K562 (cell line): ENCODE results near the gene MITF. TPM values are rescaled to one million over a fixed set of nuclear protein-coding genes. Genes with fewer than 3 reads are reported as not detected.

Experiments used
- ATAC-seq: fragments of 200-7000 bp; cut with Tn5 transposase; 3 replicates; pipeline ENCODE4 v1.9.1; 2020; ENCODE audit warnings: moderate library complexity
- BruUV-seq: library from RNA; stranded (reverse); fragments of 400-500 nt; replicated peaks from 2 replicates; lab custom pipeline; 2021; lab: Mats Ljungman, UMichigan
- CTCF ChIA-PET: fragments of 300-600 bp; formaldehyde crosslinking; extraction: SDS; loops from one replicate; lab custom pipeline; 2021; ENCODE audit warnings: low intra/inter-chr PET ratio; lab: Yijun Ruan, JAX
- POLR2A ChIA-PET: fragments of 300-600, 350-650 bp; sonication (Branson Sonifier 250); formaldehyde crosslinking; extraction: SDS; loops from one replicate; lab custom pipeline; 2021; ENCODE audit warnings: antibody characterized with exemption, inconsistent platforms; lab: Yijun Ruan, JAX
- DNase-seq, 4 experiments: peaks; one replicate each; pipeline versions ENCODE4 v3.0.0 to v3.0.0-alpha.2; 2011 to 2018; ENCODE audit warnings: low spot score in 3 of 4, mixed read lengths in 3 of 4; ENCODE audit errors: extremely low read depth in 1 of 4
- FAIRE-seq: peaks from 2 replicates; lab custom pipeline; 2011; peaks lifted over from hg19 to GRCh38; lab: Jason Lieb, UNC
- H2AFZ ChIP-seq: 2 replicates; pipeline ENCODE4 v1.6.0; 2011; ENCODE audit warnings: low read depth, low read length, control low read depth, inconsistent platforms
- H3K27ac ChIP-seq: fragments of 200-600 bp; 3 replicates; pipeline ENCODE4 v1.8.0; 2011; ENCODE audit warnings: low read depth, mild to moderate bottlenecking, control low read depth, inconsistent platforms, low read length, moderate library complexity, mixed read lengths; ENCODE audit errors: extremely low read depth
- H3K27me3 ChIP-seq, 2 experiments: fragments of 300-600 bp in 1 of 2; 2 replicates in 1 of 2; 3 replicates in 1 of 2; pipeline versions ENCODE4 v1.6.0 to v1.8.0; 2011; ENCODE audit warnings: inconsistent platforms in 2 of 2, low read length in 2 of 2, mild to moderate bottlenecking in 1 of 2, mixed read lengths in 1 of 2, moderate library complexity in 1 of 2; ENCODE audit not compliant: control insufficient read depth in 2 of 2, insufficient read depth in 2 of 2
- H3K36me3 ChIP-seq: fragments of 300-600 bp; 3 replicates; pipeline ENCODE4 v1.8.0; 2011; ENCODE audit warnings: mild to moderate bottlenecking, low read length, inconsistent platforms; ENCODE audit not compliant: control insufficient read depth, insufficient read depth
- H3K4me1 ChIP-seq, 2 experiments: fragments of 200-600 bp in 1 of 2; replicated peaks in 1 of 2; 2 replicates in 1 of 2; 3 replicates in 1 of 2; pipeline versions ENCODE4 v1.5.1 to v1.8.0; 2011; ENCODE audit warnings: inconsistent platforms in 2 of 2, low read length in 2 of 2, mild to moderate bottlenecking in 1 of 2, mixed read lengths in 1 of 2, moderate library complexity in 1 of 2; ENCODE audit not compliant: control insufficient read depth in 2 of 2, insufficient read depth in 2 of 2
- H3K4me2 ChIP-seq: 2 replicates; pipeline ENCODE4 v1.6.1; 2011; ENCODE audit warnings: low read length, control low read depth, inconsistent platforms, mixed read lengths; ENCODE audit not compliant: insufficient read depth
- H3K4me3 ChIP-seq: fragments of 200-600 bp; sonication (generic), shearing (Covaris generic); 2 replicates; pipeline ENCODE4 v1.5.1; 2016; ENCODE audit warnings: control low read depth, inconsistent platforms
- H3K79me2 ChIP-seq: fragments of 200-600 bp; 3 replicates; pipeline ENCODE4 v1.8.0; 2011; ENCODE audit warnings: low read length, inconsistent platforms; ENCODE audit not compliant: control insufficient read depth, insufficient read depth
- H3K9ac ChIP-seq, 2 experiments: 2 replicates each; pipeline versions ENCODE4 v1.6.0 to v1.6.1; 2011; ENCODE audit warnings: low read depth in 2 of 2, low read length in 2 of 2, control low read depth in 1 of 2, inconsistent platforms in 1 of 2, mild to moderate bottlenecking in 1 of 2, mixed read lengths in 1 of 2; ENCODE audit not compliant: insufficient read depth in 1 of 2
- H3K9me1 ChIP-seq: one replicate; pipeline ENCODE4 v1.6.0; 2011; ENCODE audit warnings: inconsistent platforms, mild to moderate bottlenecking, low read length, moderate library complexity; ENCODE audit not compliant: control insufficient read depth, insufficient read depth
- H3K9me3 ChIP-seq: replicated peaks from 2 replicates; pipeline ENCODE4 v1.5.1; 2011; ENCODE audit warnings: low read depth, low read length, inconsistent platforms; ENCODE audit not compliant: control insufficient read depth, insufficient read depth
- H4K20me1 ChIP-seq: replicated peaks from 2 replicates; pipeline ENCODE4 v1.6.1; 2011; ENCODE audit warnings: low read length, inconsistent platforms, mixed read lengths; ENCODE audit not compliant: control insufficient read depth, insufficient read depth
- CBX5 ChIP-seq: IDR thresholded peaks from 2 replicates; pipeline ENCODE4 v1.6.1; 2014; ENCODE audit warnings: low read depth, borderline replicate concordance
- HMBOX1 ChIP-seq: sonication (generic); IDR thresholded peaks from 2 replicates; pipeline ENCODE4 v1.6.1; 2016
- MCM2 ChIP-seq: fragments of 450-650 bp; IDR thresholded peaks from 2 replicates; pipeline ENCODE4 v1.6.1; 2017; ENCODE audit warnings: low read depth, mild to moderate bottlenecking
- MTF1 ChIP-seq: fragments of 250-450 bp; sonication (Bioruptor Pico); IDR thresholded peaks from 2 replicates; pipeline ENCODE4 v1.9.0; 2021; ENCODE audit warnings: moderate library complexity, mild to moderate bottlenecking, inconsistent platforms, borderline replicate concordance
- NCOA4 ChIP-seq: fragments of 450-650 bp; IDR thresholded peaks from 2 replicates; pipeline ENCODE4 v1.6.1; 2018; ENCODE audit warnings: mild to moderate bottlenecking; ENCODE audit not compliant: partially characterized antibody
- RNF219 ChIP-seq: fragments of 250-450 bp; sonication (Bioruptor Pico); IDR thresholded peaks from 2 replicates; pipeline ENCODE4 v1.5.0; 2022; ENCODE audit warnings: mild to moderate bottlenecking
- SFPQ ChIP-seq: fragments of 200-400 bp; formaldehyde crosslinking; IDR thresholded peaks from 2 replicates; pipeline ENCODE4 v1.6.1; 2017; ENCODE audit warnings: mild to moderate bottlenecking, low read depth, low read length, moderate library complexity
- SRSF9 ChIP-seq: fragments of 200-400 bp; formaldehyde crosslinking; IDR thresholded peaks from 2 replicates; pipeline ENCODE4 v1.6.1; 2017; ENCODE audit warnings: low read depth, low read length, borderline replicate concordance
- WGBS: fragments of 100-300 bp; shearing (Covaris generic); methylation state at CpG from one replicate; pipeline ENCODE4 v1.1.6; 2016; ENCODE audit warnings: low coverage, mixed read lengths; ENCODE audit not compliant: insufficient coverage; ENCODE audit errors: missing lambda C conversion rate; 5-methylcytosine and 5-hydroxymethylcytosine counted together
- in situ Hi-C: fragments of 300-500 bp; cut with MboI; formaldehyde crosslinking; loops from 4 replicates; pipeline ENCODE4 v1.15.0; 2018; ENCODE audit warnings: inconsistent platforms, mixed read lengths
- intact Hi-C: fragments of 100-400 bp; cut with micrococcal nuclease; formaldehyde crosslinking; loops from 2 replicates; pipeline ENCODE4 v1.14.2; 2022
- polyA plus RNA-seq, 8 experiments: library from polyadenylated mRNA; depleted of rRNA in 4 of 8; stranded (reverse) in 5 of 8; unstranded in 3 of 8; fragments of >200 nt; fragmentation: Nextera tagmentation in 2 of 8; fragmentation: Illumina TruSeq in 1 of 8; extraction: Ambion mirVana in 2 of 8; extraction: Trizol in 1 of 8; gene quantifications; 2 replicates each; pipeline versions ENCODE4 v1.2.1 to v1.2.3, GENCODE V29; 2011 to 2014; ENCODE audit warnings: inconsistent platforms in 1 of 8, missing spikeins in 1 of 8
- total RNA-seq, 7 experiments: library from RNA; depleted of rRNA in 6 of 7; stranded (reverse); fragments of >200 nt in 6 of 7; fragmentation: Illumina TruSeq in 2 of 7; extraction: Trizol in 2 of 7; gene quantifications; 2 replicates each; pipeline versions ENCODE4 v1.2.1 to v1.2.3, GENCODE V29; 2011 to 2021; ENCODE audit warnings: low replicate concordance in 1 of 7

MITF gene
- total and polyA plus RNA-seq, 9 of the 15 experiments (the other 6 are each of a cell fraction or from before 2014, with no cell fraction given), result 5.6 to 14.9 (median 11.1) TPM

GRCh38 chr3:69762768-69763229, 23.5 kb downstream of the MITF start:
- in situ Hi-C loops, result no loop called here
- H3K9me1 ChIP-seq, result no peaks in the 10 kb centered on the region
- peaks cover 81% of the 10 kb centered on the region for H3K79me2 ChIP-seq
- no peak overlapping the region for H3K27ac ChIP-seq
- ChIA-PET CTCF (no interaction called here), POLR2A (no interaction called here)
- H3K4me2 ChIP-seq, result no peak overlapping the region
- no peak overlapping the region for H3K4me3 ChIP-seq
- intact Hi-C loops, result no loop called here
- 8% methylated on average over 1 of the region's 1 CpG for whole genome bisulfite sequencing
- H2AFZ ChIP-seq, result no peak overlapping the region
- no peak for FAIRE-seq
- peaks cover 8 to 46% of the 10 kb centered on the region in 2 experiments for H3K4me1 ChIP-seq
- no peaks in the 10 kb centered on the region for H3K9me3 ChIP-seq
- TF ChIP-seq HMBOX1, result peak; percentile 11; the same call in 1 of the 2 replicates
- no peak for TF ChIP-seq MCM2
- TF ChIP-seq, all 486 proteins: peak for 1
- H3K27me3 ChIP-seq, result no peaks in the 10 kb centered on the region
- no peak for DNase-seq
- no peak overlapping the region for H3K9ac ChIP-seq
- no peaks in the 10 kb centered on the region for H3K36me3 ChIP-seq
- ATAC-seq, result no peak
- no TSS peak for BruUV-seq
- H4K20me1 ChIP-seq, result no peaks in the 10 kb centered on the region; the same call in 1 of the 2 replicates

- Histone ChIP-seq H3K9me1 (no peaks in the 10 kb centered on the region), H3K9me3 (no peaks in the 10 kb centered on the region), H3K79me2 (peaks cover 80% of the 10 kb centered on the region), H3K4me1 (peaks cover 8 to 46% of the 10 kb centered on the region in 2 experiments), H3K27me3 (no peaks in the 10 kb centered on the region), H2AFZ (no peak overlapping the region), H3K27ac (peak overlapping the region; percentile 22; the same call in 1 of the 3 replicates), H3K4me3 (no peak overlapping the region), H3K9ac (no peak overlapping the region), H4K20me1 (no peaks in the 10 kb centered on the region; the same call in 1 of the 2 replicates), H3K4me2 (peak overlapping the region; percentile 18), H3K36me3 (no peaks in the 10 kb centered on the region)
- ChIA-PET CTCF (no interaction called here), POLR2A (interaction anchor here (0.9 kb wide), 1 partner anchor 43 kb away, joined by 3 read pairs; no protein-coding TSS in a partner anchor)
- in situ Hi-C loops (no loop called here), intact Hi-C loops (no loop called here)
- 40% methylated on average over 8 of the region's 8 CpGs for WGBS
- ATAC-seq (peak; percentile 35; the same call in 2 of the 3 replicates), FAIRE-seq (peak; percentile 49), DNase-seq (no peak)
- BruUV-seq, result no TSS peak
- no peak for TF ChIP-seq RNF219
- TF ChIP-seq NCOA4, result no peak
- TF ChIP-seq CBX5, result no peak
- no peak for TF ChIP-seq SFPQ
- no peak for TF ChIP-seq SRSF9
- no peak for TF ChIP-seq MTF1 (CRISPR knock-in tag)
Observed at GRCh38 chr3:69763458-69763857, 24.2 kb downstream of the MITF start.
